Lung (tissue), 12 donors: Measurements from ENCODE around the gene UBQLNL. TPM values are rescaled to one million over a fixed set of nuclear protein-coding genes. Genes with fewer than 3 reads are reported as not detected.

Experiments
- ATAC-seq: fragments of 200-7000 bp; cut with Tn5 transposase; one replicate; pipeline ENCODE4 v1.9.1; 2020; ENCODE audit warnings: moderate number of reproducible peaks; ENCODE audit not compliant: insufficient read depth, low FRiP score
- DNase-seq, 3 donors: peaks; one replicate each; pipeline ENCODE4 v3.0.0-alpha.2; 2013 to 2017
- H3K27ac ChIP-seq, 2 donors: one replicate each; pipeline ENCODE4 v1.5.1; 2013; ENCODE audit warnings: mild to moderate bottlenecking in 2 of 2, moderate library complexity in 2 of 2, control low read depth in 1 of 2, inconsistent platforms in 1 of 2, low read depth in 1 of 2, low read length in 1 of 2
- H3K27me3 ChIP-seq, 3 donors: one replicate each; pipeline ENCODE4 v1.5.1; 2013; ENCODE audit warnings: low read length in 2 of 3; ENCODE audit not compliant: control insufficient read depth in 3 of 3, insufficient read depth in 3 of 3
- H3K36me3 ChIP-seq, 4 donors: one replicate each; pipeline ENCODE4 v1.5.1; 2013; ENCODE audit warnings: low read length in 4 of 4, mild to moderate bottlenecking in 1 of 4, moderate library complexity in 1 of 4; ENCODE audit not compliant: control insufficient read depth in 4 of 4, insufficient read depth in 4 of 4
- H3K4me1 ChIP-seq, 5 donors: one replicate each; pipeline ENCODE4 v1.5.1; 2013; ENCODE audit warnings: low read length in 5 of 5, mild to moderate bottlenecking in 2 of 5, moderate library complexity in 1 of 5; ENCODE audit not compliant: control insufficient read depth in 5 of 5, insufficient read depth in 5 of 5
- H3K4me3 ChIP-seq: one replicate; pipeline ENCODE4 v1.5.1; 2013; ENCODE audit warnings: mild to moderate bottlenecking, control low read depth, moderate library complexity
- H3K9ac ChIP-seq, 2 donors: one replicate each; pipeline ENCODE4 v1.5.1; 2013; ENCODE audit warnings: low read length in 2 of 2, control low read depth in 1 of 2; ENCODE audit not compliant: insufficient read depth in 1 of 2
- H3K9me3 ChIP-seq, 4 donors: one replicate each; pipeline ENCODE4 v1.5.1; 2013; ENCODE audit warnings: low read length in 3 of 4, mild to moderate bottlenecking in 1 of 4, moderate library complexity in 1 of 4; ENCODE audit not compliant: control insufficient read depth in 4 of 4, insufficient read depth in 3 of 4
- CTCF ChIP-seq: IDR thresholded peaks from 2 replicates; pipeline ENCODE4 v1.5.1; 2012; ENCODE audit warnings: mild to moderate bottlenecking; ENCODE audit errors: control extremely low read depth, extremely low read depth
- WGBS, 2 donors: extraction: QIAGEN DNeasy Blood & Tissue Kit; methylation state at CpG; one replicate each; pipeline ENCODE4 v1.1.7; 2013; 5-methylcytosine and 5-hydroxymethylcytosine counted together
- polyA plus RNA-seq, 2 donors: library from polyadenylated mRNA; stranded (reverse); fragments of 200-250 nt; gene quantifications; one replicate each; pipeline ENCODE4 v1.2.1, GENCODE V29; 2013
- total RNA-seq, 2 donors: library from RNA; depleted of rRNA in 1 of 2; stranded (reverse); fragments of >200 nt in 1 of 2; gene quantifications; one replicate each; pipeline ENCODE4 v1.2.1, GENCODE V29; 2014 to 2021
- donor health status: control.
- donor health status: control.
- donor health status: Bipolar disorder and iron deficiency.
- donor health status: healthy.
- donor health status: DM: yes; HTN: yes; CAD: no.

UBQLNL gene
- total and polyA plus RNA-seq, 4 donors: 0.16 to 0.85 (median 0.56) TPM

- DNase-seq (no peak), ATAC-seq (no peak)
- WGBS, 2 donors: 79 to 91% methylated on average over 2 of the region's 2 CpGs
- Histone ChIP-seq H3K36me3 (no peaks in the 10 kb centered on the region), H3K27me3 (no peaks in the 10 kb centered on the region), H3K4me1 (no peaks in the 10 kb centered on the region), H3K4me3 (no peak overlapping the region), H3K27ac (no peak overlapping the region), H3K9me3 (no peaks in the 10 kb centered on the region), H3K9ac (no peak overlapping the region)
- TF ChIP-seq CTCF: no peak
These were observed 12.0 kb downstream of the UBQLNL start for GRCh38 chr11:5504403-5504921.

- H3K9ac ChIP-seq: no peak overlapping the region
- H3K27me3 ChIP-seq: no peaks in the 10 kb centered on the region
- WGBS, 2 donors: 79 to 86% methylated on average over 6 of the region's 6 CpGs
- no peak for TF ChIP-seq CTCF
- H3K27ac ChIP-seq: no peak overlapping the region
- ATAC-seq (no peak), DNase-seq (no peak)
- H3K4me1 ChIP-seq: no peaks in the 10 kb centered on the region
- no peaks in the 10 kb centered on the region for H3K36me3 ChIP-seq
- no peaks in the 10 kb centered on the region for H3K9me3 ChIP-seq
- H3K4me3 ChIP-seq: no peak overlapping the region
These were observed 16.1 kb downstream of the UBQLNL start for GRCh38 chr11:5500393-5500801.

GRCh38 chr11:5499671-5500070, 16.8 kb downstream of the UBQLNL start:
- Histone ChIP-seq H3K36me3 (no peaks in the 10 kb centered on the region), H3K4me1 (no peaks in the 10 kb centered on the region), H3K4me3 (no peak overlapping the region), H3K27ac (no peak overlapping the region), H3K9ac (no peak overlapping the region), H3K27me3 (no peaks in the 10 kb centered on the region), H3K9me3 (no peaks in the 10 kb centered on the region)
- DNase-seq (no peak), ATAC-seq (no peak)
- TF ChIP-seq CTCF: no peak
- 63 to 84% methylated on average over 2 of the region's 2 CpGs for WGBS, 2 donors
